NCI-H526 (cell line): ENCODE data around the gene URM1.
"Not testable (repeated sequence)": the region's sequence is repeated elsewhere in the genome, so short reads cannot be mapped to it uniquely, and the experiment has no call there.

Experiments
- DNase-seq, 2 experiments: peaks; one replicate each; lab custom pipeline; 2025; lab: John Stamatoyannopoulos, UW

The URM1 gene

DNA sequence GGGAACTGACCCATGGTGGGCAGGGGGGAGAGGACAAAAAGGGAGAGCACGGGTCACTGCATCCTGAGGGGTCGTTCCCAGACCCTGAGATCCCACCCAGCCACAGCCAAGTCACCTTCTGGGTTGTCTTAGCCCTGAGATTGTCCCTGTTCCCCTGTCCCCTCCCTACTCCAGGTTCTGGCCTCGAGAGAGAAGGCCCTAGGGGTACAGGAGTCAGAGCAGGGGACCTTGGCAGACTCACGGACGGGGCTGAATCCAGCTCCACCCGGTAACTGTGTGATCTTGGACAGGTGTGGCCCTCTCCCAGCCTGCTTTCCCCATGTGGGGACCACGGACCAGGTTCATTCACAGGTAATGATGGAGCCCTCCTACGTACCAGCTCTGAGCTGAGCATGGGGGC is 38.3 kb downstream of the URM1 start:
- DNase-seq = no peak

- no peak for DNase-seq
Measured at GRCh38 chr9:128409978-128410377, 38.8 kb downstream of the URM1 start.

- no peak for DNase-seq
Measured at GRCh38 chr9:128411364-128412119, 40.4 kb downstream of the URM1 start.

- DNase-seq = peak; percentile 61 to 78
Measured at GRCh38 chr9:128412120-128412790, 41.1 kb downstream of the URM1 start.

GRCh38 chr9:128413728-128414127 is 42.6 kb downstream of the URM1 start:
- DNase-seq = not testable (repeated sequence)

DNA sequence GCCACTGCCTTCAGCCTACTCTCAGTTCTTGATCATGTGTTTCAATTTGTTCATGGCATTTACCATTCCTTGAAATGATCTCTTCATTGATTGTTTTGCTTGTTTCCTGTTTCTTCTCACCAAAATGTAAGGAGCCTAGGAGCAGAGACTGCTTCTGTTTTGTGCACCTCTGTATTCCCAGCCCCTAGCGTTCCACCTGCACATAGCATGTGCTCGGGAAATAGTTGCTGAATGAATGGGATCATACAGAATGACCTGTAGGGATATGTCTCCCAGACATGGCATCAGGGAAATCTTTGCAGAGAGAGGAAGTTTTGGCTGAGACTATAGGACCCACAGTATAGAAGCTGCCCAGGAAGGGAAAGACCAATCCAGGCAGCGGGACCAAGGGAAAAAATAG is 43.3 kb downstream of the URM1 start:
- peak in 1 of 2 experiments; percentile 19 for DNase-seq

DNA sequence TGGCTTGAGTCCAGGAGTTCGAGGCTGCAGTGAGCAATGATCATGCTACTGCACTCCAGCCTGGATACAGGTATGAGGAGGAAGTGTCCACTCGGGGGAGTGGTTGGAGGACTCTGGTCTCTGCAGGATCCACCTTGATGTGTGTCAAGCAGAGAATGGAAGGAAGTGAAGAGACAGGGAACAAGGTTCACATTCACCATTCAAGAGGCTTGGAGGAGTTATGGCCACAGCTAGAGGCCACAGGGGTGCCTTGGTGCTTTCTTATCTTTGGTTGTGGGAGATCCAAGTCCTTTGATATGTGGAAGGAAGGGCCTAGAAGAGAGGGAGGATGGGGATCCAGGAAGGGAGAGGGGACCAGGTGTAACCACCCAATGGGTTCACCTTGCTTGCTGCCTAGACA is 44.1 kb downstream of the URM1 start:
- no peak for DNase-seq

DNA sequence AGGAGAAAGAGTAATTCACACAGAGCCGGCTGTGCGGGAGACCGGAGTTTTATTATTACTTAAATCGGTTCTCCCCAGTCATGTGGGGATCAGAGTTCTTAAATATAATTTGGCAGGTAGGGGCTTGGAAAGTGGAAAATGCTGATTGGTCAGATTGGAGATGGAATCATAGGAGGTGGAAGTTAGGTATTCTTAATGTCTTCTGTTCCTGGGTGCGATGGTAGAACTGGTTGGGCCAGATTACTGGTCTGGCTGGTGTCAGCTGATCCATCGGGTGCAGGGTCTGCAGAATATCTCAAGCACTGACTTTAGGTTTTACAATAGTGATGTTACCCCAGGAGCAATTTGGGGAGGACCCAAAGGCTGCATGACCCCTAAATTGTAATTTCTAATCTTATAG is 44.8 kb downstream of the URM1 start:
- DNase-seq = peak; percentile 49 to 69

GRCh38 chr9:128416432-128417019 is 45.4 kb downstream of the URM1 start:
- DNase-seq = peak in 1 of 2 experiments; percentile 27

GRCh38 chr9:128419061-128419925 is 48.1 kb downstream of the URM1 start:
- no peak for DNase-seq

DNA sequence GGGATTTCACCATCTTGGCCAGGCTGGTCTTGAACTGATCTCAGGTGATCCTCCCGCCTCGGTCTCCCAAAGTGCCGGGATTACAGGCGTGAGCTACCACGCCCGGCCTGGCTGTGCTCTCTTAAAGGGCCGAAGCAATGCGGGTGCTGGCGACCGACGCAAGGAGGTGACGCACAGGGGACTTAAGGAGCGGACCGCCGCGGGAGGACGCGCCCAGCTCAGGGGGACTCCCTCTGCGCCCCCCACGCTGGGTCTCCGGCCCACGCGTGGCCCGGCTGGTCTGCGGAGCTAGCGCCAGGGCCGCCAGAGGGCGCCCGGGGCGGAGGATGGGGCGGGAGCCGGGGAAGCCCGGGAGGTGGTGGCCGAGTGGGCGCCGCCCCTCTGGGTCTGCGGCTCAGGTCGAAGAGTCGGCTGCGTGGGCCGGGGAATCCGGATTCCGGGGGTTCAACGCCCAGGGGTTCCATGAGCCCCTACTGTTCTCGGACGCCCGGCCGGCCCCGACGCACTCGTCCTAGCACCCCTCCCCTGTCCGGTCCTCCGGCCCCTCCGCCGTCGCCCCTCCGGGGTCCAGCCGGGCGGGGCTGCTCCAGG is 49.0 kb downstream of the URM1 start:
- peak in 1 of 2 experiments; percentile 72 for DNase-seq

- DNase-seq = peak in 1 of 2 experiments; percentile 73
Measured at GRCh38 chr9:128420651-128421481, 49.7 kb downstream of the URM1 start, which contains the start of gene CERCAM. Gene CERCAM (plus strand): TSS chr9:128420857. CDS start chr9:128420878, 21 bp downstream.

- DNase-seq = no peak
Measured at GRCh38 chr9:128421482-128421996, 50.4 kb downstream of the URM1 start.

DNA sequence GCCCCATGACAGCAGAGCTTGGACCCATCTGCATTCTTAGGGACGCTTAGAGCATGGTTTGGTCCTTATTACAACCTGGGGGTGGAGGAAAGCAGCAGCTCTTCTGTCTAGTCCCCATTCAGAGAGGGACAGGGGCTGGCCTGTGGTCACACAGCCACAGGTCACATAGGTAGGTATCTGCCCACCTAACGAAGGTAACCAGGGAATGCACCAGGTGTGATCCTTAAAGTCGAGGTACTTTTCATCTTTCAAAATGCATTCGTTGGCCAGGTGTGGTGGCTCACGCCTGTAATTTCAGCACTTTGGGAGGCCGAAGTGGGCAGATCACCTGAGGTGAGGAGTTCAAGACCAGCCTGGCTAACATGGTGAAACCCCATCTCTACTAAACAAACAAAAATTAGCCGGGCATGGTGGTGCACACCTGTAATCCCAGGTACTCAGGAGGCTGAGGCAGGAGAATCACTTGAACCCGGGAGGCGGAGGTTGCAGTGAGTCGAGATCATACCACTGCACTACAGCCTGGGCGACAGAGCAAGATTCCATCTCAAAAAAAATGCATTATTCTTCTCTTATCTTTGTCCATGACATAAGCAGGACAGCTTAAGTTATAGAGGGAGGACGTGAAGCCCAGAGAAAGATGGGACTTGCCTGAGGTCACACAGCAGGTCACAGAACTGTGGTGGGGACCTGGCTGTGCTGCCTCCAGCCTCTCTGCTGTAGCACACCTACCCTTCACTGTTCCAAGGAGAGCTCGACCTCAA is 51.0 kb downstream of the URM1 start:
- not testable (repeated sequence) for DNase-seq

- DNase-seq = no peak
Measured at GRCh38 chr9:128422783-128423150, 51.6 kb downstream of the URM1 start.

- not testable (repeated sequence) for DNase-seq
Measured at GRCh38 chr9:128423356-128423755, 52.2 kb downstream of the URM1 start.

GRCh38 chr9:128424268-128424780 is 53.1 kb downstream of the URM1 start:
- DNase-seq = no peak

- DNase-seq = no peak
Measured at GRCh38 chr9:128428644-128429512, 57.7 kb downstream of the URM1 start.
